ENCODE results near the gene PPP1R7.

Gene PPP1R7

GRCh38 chr2:241203218-241204009 lies 53.1 kb downstream of the PPP1R7 start:
- Histone ChIP-seq H3K36me3 (ENCODE audit: control insufficient read depth, insufficient read depth, low read length) (no peaks in the 10 kb centered on the region), H3K9ac (ENCODE audit: low read length) (no peak overlapping the region), H3K9me3 (ENCODE audit: control insufficient read depth, low read length) (no peaks in the 10 kb centered on the region), H3K27me3 (ENCODE audit: control insufficient read depth, insufficient read depth, low read length) (no peaks in the 10 kb centered on the region), H3K4me3 (ENCODE audit: low read length) (no peak overlapping the region), H3K4me1 (ENCODE audit: control insufficient read depth, insufficient read depth, low read length) (no peaks in the 10 kb centered on the region)

GRCh38 chr2:241204010-241204384 lies 53.7 kb downstream of the PPP1R7 start:
- no peaks in the 10 kb centered on the region for H3K9me3 ChIP-seq (ENCODE audit: control insufficient read depth, low read length)
- no peaks in the 10 kb centered on the region for H3K27me3 ChIP-seq (ENCODE audit: control insufficient read depth, insufficient read depth, low read length)
- no peaks in the 10 kb centered on the region for H3K4me1 ChIP-seq (ENCODE audit: control insufficient read depth, insufficient read depth, low read length)
- no peak overlapping the region for H3K4me3 ChIP-seq (ENCODE audit: low read length)
- H3K9ac ChIP-seq (ENCODE audit: low read length): no peak overlapping the region
- no peaks in the 10 kb centered on the region for H3K36me3 ChIP-seq (ENCODE audit: control insufficient read depth, insufficient read depth, low read length)

DNA sequence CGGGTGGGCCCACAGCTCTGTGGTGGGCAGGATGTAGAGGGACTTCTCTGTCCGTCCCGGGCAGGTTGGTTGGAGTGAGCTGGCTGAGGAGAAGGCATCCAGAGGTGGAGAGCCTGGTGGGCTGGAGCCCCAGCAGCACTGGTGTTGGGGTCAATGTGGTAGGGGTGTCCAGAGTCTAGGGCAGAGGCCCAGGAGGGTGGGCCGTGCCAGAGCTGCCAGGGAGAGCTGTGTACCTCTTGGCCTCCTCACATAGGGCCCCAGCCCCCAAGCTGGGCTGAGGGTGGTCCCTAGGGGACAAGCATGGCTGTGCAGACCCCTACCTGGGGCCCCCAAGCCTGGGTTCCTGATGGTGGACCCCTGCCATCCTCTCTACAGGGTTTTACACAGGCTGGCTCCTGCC lies 54.2 kb downstream of the PPP1R7 start:
- H3K9ac ChIP-seq (ENCODE audit: low read length): no peak overlapping the region
- no peaks in the 10 kb centered on the region for H3K9me3 ChIP-seq (ENCODE audit: control insufficient read depth, low read length)
- no peaks in the 10 kb centered on the region for H3K36me3 ChIP-seq (ENCODE audit: control insufficient read depth, insufficient read depth, low read length)
- no peak overlapping the region for H3K4me3 ChIP-seq (ENCODE audit: low read length)
- H3K4me1 ChIP-seq (ENCODE audit: control insufficient read depth, insufficient read depth, low read length): no peaks in the 10 kb centered on the region
- no peaks in the 10 kb centered on the region for H3K27me3 ChIP-seq (ENCODE audit: control insufficient read depth, insufficient read depth, low read length)

DNA sequence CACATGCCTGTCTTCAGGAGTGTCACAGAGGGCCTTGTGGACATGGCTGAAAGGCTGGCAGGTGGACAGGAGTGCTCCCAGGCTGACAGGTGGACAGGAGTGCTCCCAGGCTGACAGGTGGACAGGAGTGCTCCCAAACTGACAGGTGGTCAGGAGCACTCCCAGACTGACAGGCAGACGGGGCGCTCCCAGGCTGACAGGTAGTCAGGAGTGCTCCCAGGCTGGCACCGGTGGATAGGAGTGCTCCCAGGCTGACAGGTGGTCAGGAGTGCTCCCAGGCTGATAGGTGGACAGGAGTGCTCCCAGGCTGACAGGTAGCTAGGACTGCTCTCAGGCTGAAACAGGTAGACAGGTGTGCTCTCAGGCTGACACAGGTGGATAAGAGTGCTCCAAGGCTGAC lies 54.8 kb downstream of the PPP1R7 start:
- no peaks in the 10 kb centered on the region for H3K27me3 ChIP-seq (ENCODE audit: control insufficient read depth, insufficient read depth, low read length)
- no peaks in the 10 kb centered on the region for H3K9me3 ChIP-seq (ENCODE audit: control insufficient read depth, low read length)
- H3K4me1 ChIP-seq (ENCODE audit: control insufficient read depth, insufficient read depth, low read length): no peaks in the 10 kb centered on the region
- H3K36me3 ChIP-seq (ENCODE audit: control insufficient read depth, insufficient read depth, low read length): no peaks in the 10 kb centered on the region
- no peak overlapping the region for H3K9ac ChIP-seq (ENCODE audit: low read length)
- H3K4me3 ChIP-seq (ENCODE audit: low read length): no peak overlapping the region

- Histone ChIP-seq H3K9ac (ENCODE audit: low read length) (no peak overlapping the region), H3K4me1 (ENCODE audit: control insufficient read depth, insufficient read depth, low read length) (no peaks in the 10 kb centered on the region), H3K36me3 (ENCODE audit: control insufficient read depth, insufficient read depth, low read length) (no peaks in the 10 kb centered on the region), H3K9me3 (ENCODE audit: control insufficient read depth, low read length) (no peaks in the 10 kb centered on the region), H3K27me3 (ENCODE audit: control insufficient read depth, insufficient read depth, low read length) (no peaks in the 10 kb centered on the region), H3K4me3 (ENCODE audit: low read length) (no peak overlapping the region)
Observed at GRCh38 chr2:241207151-241207550, 56.9 kb downstream of the PPP1R7 start.

DNA sequence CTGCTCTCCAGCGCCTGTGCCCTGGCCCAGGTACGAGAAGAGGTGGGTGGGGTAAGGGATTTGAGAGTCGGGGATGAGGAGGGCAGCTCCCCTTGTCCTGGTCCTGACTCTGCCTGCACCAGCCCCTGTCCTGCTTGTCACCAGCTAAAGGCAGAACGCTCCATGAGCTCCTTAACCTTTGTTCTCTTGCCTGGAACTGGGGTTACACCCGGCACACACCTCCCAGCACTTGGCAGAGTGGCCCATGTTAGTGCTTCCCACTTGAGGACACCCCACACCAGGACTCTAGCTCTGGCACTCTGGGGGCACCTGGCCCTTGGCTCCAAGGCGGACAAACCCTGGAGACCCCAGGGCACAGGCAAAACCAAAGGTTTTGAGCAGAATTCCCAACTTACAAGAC lies 57.4 kb downstream of the PPP1R7 start:
- no peaks in the 10 kb centered on the region for H3K4me1 ChIP-seq (ENCODE audit: control insufficient read depth, insufficient read depth, low read length)
- H3K9ac ChIP-seq (ENCODE audit: low read length): no peak overlapping the region
- no peaks in the 10 kb centered on the region for H3K36me3 ChIP-seq (ENCODE audit: control insufficient read depth, insufficient read depth, low read length)
- H3K9me3 ChIP-seq (ENCODE audit: control insufficient read depth, low read length): no peaks in the 10 kb centered on the region
- no peak overlapping the region for H3K4me3 ChIP-seq (ENCODE audit: low read length)
- no peaks in the 10 kb centered on the region for H3K27me3 ChIP-seq (ENCODE audit: control insufficient read depth, insufficient read depth, low read length)

DNA sequence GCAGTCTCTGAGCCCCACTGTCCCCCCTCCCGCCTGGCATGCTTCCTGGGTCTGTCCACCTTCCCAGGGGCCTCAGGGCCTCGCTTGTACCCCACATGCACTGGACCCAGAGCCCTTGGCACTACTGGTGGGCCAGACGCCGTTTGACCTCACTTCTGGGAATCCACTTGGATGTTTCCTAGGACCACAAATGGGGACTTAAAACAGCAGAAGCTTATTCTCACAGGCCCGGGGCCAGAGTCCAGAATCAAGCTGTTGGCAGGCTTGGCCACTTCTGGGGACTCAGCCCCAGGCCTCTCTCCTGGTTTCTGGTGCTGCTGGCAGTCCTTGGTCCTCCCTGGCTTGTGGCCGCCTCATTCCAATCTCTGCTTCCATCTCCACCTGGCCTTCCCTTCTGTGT lies 57.8 kb downstream of the PPP1R7 start:
- Histone ChIP-seq H3K36me3 (ENCODE audit: control insufficient read depth, insufficient read depth, low read length) (no peaks in the 10 kb centered on the region), H3K9me3 (ENCODE audit: control insufficient read depth, low read length) (no peaks in the 10 kb centered on the region), H3K4me3 (ENCODE audit: low read length) (no peak overlapping the region), H3K4me1 (ENCODE audit: control insufficient read depth, insufficient read depth, low read length) (no peaks in the 10 kb centered on the region), H3K27me3 (ENCODE audit: control insufficient read depth, insufficient read depth, low read length) (no peaks in the 10 kb centered on the region), H3K9ac (ENCODE audit: low read length) (no peak overlapping the region)

DNA sequence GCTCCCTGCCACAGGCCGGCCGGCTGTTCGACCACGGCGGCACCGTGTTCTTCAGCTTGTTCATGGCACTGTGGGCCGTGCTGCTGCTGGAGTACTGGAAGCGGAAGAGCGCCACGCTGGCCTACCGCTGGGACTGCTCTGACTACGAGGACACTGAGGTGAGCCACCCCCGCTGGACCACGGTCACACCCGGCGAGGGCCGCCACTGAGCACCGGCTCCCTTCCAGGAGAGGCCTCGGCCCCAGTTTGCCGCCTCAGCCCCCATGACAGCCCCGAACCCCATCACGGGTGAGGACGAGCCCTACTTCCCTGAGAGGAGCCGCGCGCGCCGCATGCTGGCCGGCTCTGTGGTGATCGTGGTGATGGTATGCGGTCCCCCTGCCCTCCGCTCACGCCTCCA lies 59.0 kb downstream of the PPP1R7 start:
- no peak overlapping the region for H3K4me3 ChIP-seq (ENCODE audit: low read length)
- no peak overlapping the region for H3K9ac ChIP-seq (ENCODE audit: low read length)
- no peaks in the 10 kb centered on the region for H3K27me3 ChIP-seq (ENCODE audit: control insufficient read depth, insufficient read depth, low read length)
- no peaks in the 10 kb centered on the region for H3K4me1 ChIP-seq (ENCODE audit: control insufficient read depth, insufficient read depth, low read length)
- no peaks in the 10 kb centered on the region for H3K9me3 ChIP-seq (ENCODE audit: control insufficient read depth, low read length)
- H3K36me3 ChIP-seq (ENCODE audit: control insufficient read depth, insufficient read depth, low read length): no peaks in the 10 kb centered on the region

DNA sequence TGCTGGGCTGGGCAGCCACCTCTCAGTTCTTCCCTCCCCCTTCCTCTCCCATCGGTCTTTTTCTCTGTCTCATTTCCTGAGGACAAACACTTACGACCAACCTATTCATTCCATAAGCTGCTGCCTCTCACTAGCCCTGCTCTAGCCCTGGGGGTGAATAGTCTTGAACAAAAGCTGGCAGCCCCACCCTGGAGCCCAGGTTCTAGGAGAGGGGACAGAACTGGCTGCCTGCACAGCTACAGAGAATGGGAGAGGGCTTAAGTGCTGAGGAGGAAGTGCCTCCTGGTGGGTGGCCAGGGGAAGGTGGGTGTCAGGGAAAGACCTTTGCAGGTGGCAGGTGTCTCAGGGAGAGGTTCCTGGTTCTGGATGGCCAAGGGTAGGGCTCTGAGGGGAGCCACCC lies 61.0 kb downstream of the PPP1R7 start:
- Histone ChIP-seq H3K4me1 (ENCODE audit: control insufficient read depth, insufficient read depth, low read length) (peaks cover 4% of the 10 kb centered on the region), H3K4me3 (ENCODE audit: low read length) (no peak overlapping the region), H3K27me3 (ENCODE audit: control insufficient read depth, insufficient read depth, low read length) (no peaks in the 10 kb centered on the region), H3K9ac (ENCODE audit: low read length) (no peak overlapping the region), H3K9me3 (ENCODE audit: control insufficient read depth, low read length) (no peaks in the 10 kb centered on the region), H3K36me3 (ENCODE audit: control insufficient read depth, insufficient read depth, low read length) (no peaks in the 10 kb centered on the region)

DNA sequence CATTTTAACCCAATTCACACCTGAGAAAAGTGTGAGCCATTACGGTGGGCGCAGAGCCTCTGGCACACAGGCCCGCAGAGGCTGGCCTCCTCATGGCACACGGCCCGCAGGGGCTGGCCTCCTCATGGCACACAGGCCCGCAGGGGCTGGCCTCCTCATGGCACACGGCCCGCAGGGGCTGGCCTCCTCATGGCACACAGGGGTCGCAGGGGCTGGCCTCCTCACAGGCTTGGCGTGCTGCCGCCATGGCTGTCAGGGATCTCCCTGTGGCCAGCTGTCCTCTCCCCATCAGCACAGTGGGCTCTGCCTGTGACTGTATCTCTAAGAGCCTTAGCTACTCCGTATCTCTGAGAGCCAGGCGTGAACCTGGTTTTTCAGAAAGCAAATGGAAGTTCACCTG lies 62.8 kb downstream of the PPP1R7 start:
- no peak overlapping the region for H3K9ac ChIP-seq (ENCODE audit: low read length)
- no peak overlapping the region for H3K4me3 ChIP-seq (ENCODE audit: low read length)
- no peaks in the 10 kb centered on the region for H3K9me3 ChIP-seq (ENCODE audit: control insufficient read depth, low read length)
- H3K4me1 ChIP-seq (ENCODE audit: control insufficient read depth, insufficient read depth, low read length): peaks cover 10% of the 10 kb centered on the region
- no peaks in the 10 kb centered on the region for H3K36me3 ChIP-seq (ENCODE audit: control insufficient read depth, insufficient read depth, low read length)
- no peaks in the 10 kb centered on the region for H3K27me3 ChIP-seq (ENCODE audit: control insufficient read depth, insufficient read depth, low read length)

DNA sequence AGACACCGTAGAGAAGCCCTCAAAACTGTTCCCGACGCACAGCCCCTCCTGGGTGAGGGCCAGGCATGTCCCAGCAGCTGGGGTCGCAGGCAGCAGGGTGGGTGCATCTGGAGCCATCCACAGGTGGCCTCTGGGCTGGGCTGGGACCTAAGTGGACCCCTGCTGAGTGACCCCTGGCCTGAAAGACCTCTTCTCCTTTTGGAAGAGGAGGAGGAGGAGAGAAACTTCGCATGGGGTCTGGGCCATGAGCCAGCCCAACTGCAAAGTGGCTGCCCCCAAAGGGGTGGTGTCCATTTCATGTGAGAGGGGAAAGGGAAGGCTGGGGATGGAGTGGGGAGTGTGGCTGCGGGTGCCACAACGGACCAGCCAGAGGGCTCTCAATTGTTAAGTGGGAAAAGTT lies 63.3 kb downstream of the PPP1R7 start:
- Histone ChIP-seq H3K27me3 (ENCODE audit: control insufficient read depth, insufficient read depth, low read length) (no peaks in the 10 kb centered on the region), H3K9me3 (ENCODE audit: control insufficient read depth, low read length) (no peaks in the 10 kb centered on the region), H3K36me3 (ENCODE audit: control insufficient read depth, insufficient read depth, low read length) (no peaks in the 10 kb centered on the region), H3K4me1 (ENCODE audit: control insufficient read depth, insufficient read depth, low read length) (peaks cover 10% of the 10 kb centered on the region), H3K9ac (ENCODE audit: low read length) (no peak overlapping the region), H3K4me3 (ENCODE audit: low read length) (no peak overlapping the region)

- H3K4me1 ChIP-seq (ENCODE audit: control insufficient read depth, insufficient read depth, low read length): peaks cover 10% of the 10 kb centered on the region
- no peak overlapping the region for H3K4me3 ChIP-seq (ENCODE audit: low read length)
- no peaks in the 10 kb centered on the region for H3K27me3 ChIP-seq (ENCODE audit: control insufficient read depth, insufficient read depth, low read length)
- no peaks in the 10 kb centered on the region for H3K9me3 ChIP-seq (ENCODE audit: control insufficient read depth, low read length)
- H3K9ac ChIP-seq (ENCODE audit: low read length): no peak overlapping the region
- no peaks in the 10 kb centered on the region for H3K36me3 ChIP-seq (ENCODE audit: control insufficient read depth, insufficient read depth, low read length)
Observed at GRCh38 chr2:241214209-241214608, 63.9 kb downstream of the PPP1R7 start.

DNA sequence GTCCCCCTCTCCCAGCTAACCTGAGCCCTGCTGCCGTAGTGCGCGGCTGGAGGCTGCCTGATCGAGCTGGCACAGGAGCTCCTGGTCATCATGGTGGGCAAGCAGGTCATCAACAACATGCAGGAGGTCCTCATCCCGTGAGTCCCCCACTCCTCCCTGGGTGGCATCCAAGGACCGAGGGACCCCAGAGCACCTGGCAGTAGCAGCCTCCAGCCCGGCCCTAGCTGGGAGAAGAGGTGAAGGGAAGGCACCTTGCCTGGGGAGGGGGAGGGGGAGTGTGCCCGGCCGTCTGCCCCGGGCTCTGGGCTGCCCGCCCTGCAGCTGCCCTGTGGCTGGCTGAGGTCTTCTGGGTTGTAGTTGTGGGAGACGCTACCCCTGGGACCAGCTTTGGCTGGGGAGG lies 64.5 kb downstream of the PPP1R7 start:
- Histone ChIP-seq H3K4me1 (ENCODE audit: control insufficient read depth, insufficient read depth, low read length) (peaks cover 10% of the 10 kb centered on the region), H3K4me3 (ENCODE audit: low read length) (no peak overlapping the region), H3K36me3 (ENCODE audit: control insufficient read depth, insufficient read depth, low read length) (no peaks in the 10 kb centered on the region), H3K27me3 (ENCODE audit: control insufficient read depth, insufficient read depth, low read length) (no peaks in the 10 kb centered on the region), H3K9me3 (ENCODE audit: control insufficient read depth, low read length) (no peaks in the 10 kb centered on the region), H3K9ac (ENCODE audit: low read length) (no peak overlapping the region)

All from mucosa of stomach (tissue), 1 donor.